ENCODE measurements around the gene P4HTM.
A peak's percentile ranks its signal among the peaks of the same experiment; 100 is the strongest.

GRCh38 chr3:49023775-49024174, 33.7 kb downstream of the P4HTM start:
- peak; percentile 23; the same call in 1 of the 2 replicates for TF ChIP-seq POLR2AphosphoS5 (IDR thresholded peaks at IDR 0.05; ENCODE audit: low read depth)
- no peak for TF ChIP-seq CTCF (IDR thresholded peaks at IDR 0.05; ENCODE audit: insufficient read depth, low read length)
